Right lobe of liver (tissue), 6 donors: ENCODE measurements around the gene CLSTN2. TPM values are rescaled to one million over a fixed set of nuclear protein-coding genes. Genes with fewer than 3 reads are reported as not detected.

Experiments
- ATAC-seq, 4 donors: fragments of 200-7000 bp; cut with Tn5 transposase; one replicate each; pipeline ENCODE4 v1.9.1; 2020; ENCODE audit warnings: mild to moderate bottlenecking in 4 of 4, moderate library complexity in 4 of 4
- DNase-seq, 3 donors: peaks; one replicate each; pipeline ENCODE4 v3.0.0-alpha.2; 2020
- H3K27ac ChIP-seq, 3 donors: fragments of 200-600 bp; one replicate each; pipeline ENCODE4 v1.8.0; 2022
- H3K27me3 ChIP-seq, 2 donors: fragments of 200-600 bp; one replicate each; pipeline ENCODE4 v1.8.0; 2022
- H3K36me3 ChIP-seq, 4 donors: fragments of 200-600 bp; sonication (generic) in 1 of 4; one replicate each; pipeline versions ENCODE4 v1.5.1 to v1.8.0; 2017 to 2022; ENCODE audit warnings: control low read depth in 1 of 4
- H3K4me1 ChIP-seq, 4 donors: fragments of 200-600 bp; sonication (generic) in 1 of 4; one replicate each; pipeline versions ENCODE4 v1.5.1 to v1.8.0; 2017 to 2022; ENCODE audit warnings: control low read depth in 1 of 4
- H3K4me3 ChIP-seq, 3 donors: fragments of 200-600 bp; one replicate each; pipeline ENCODE4 v1.8.0; 2022
- H3K9me3 ChIP-seq, 4 donors: fragments of 200-600 bp; sonication (generic) in 1 of 4; one replicate each; pipeline versions ENCODE4 v1.5.1 to v1.8.0; 2017 to 2022; ENCODE audit warnings: control low read depth in 1 of 4
- POLR2A ChIP-seq: fragments of 450-650 bp; IDR thresholded peaks from one replicate; pipeline ENCODE4 v1.6.1; 2017; ENCODE audit warnings: antibody characterized with exemption, mild to moderate bottlenecking
- WGBS: methylation state at CpG from one replicate; pipeline ENCODE4 v1.1.6; 2018; ENCODE audit warnings: low coverage, low lambda C conversion rate; ENCODE audit not compliant: insufficient coverage; ENCODE audit errors: missing lambda C conversion rate; 5-methylcytosine and 5-hydroxymethylcytosine counted together
- intact Hi-C, 2 donors: fragments of 100-400 bp; cut with DNase I; formaldehyde crosslinking; loops; one replicate each; pipeline versions ENCODE4 v1.11.2 to v1.14.1; 2022
- total RNA-seq, 6 experiments: library from RNA; depleted of rRNA in 2 of 6; stranded (reverse); fragments of >200 nt in 2 of 6; fragmentation: NEBNext Ultra II Directional in 3 of 6; extraction: Animal tissue kit (Norgen Biotek cat#: 25700) in 3 of 6; gene quantifications; one replicate each; pipeline versions ENCODE4 v1.1.0 to v1.2.4, GENCODE V29; 2016 to 2023
- TF ChIP-seq, protein P1 (sequence below), 4 donors: fragments of 200-600 bp in 3 of 4; fragments of 450-650 bp in 1 of 4; IDR thresholded peaks; one replicate each; pipeline versions ENCODE4 v1.5.1 to v1.8.0; 2016 to 2022; ENCODE audit warnings: antibody characterized with exemption in 4 of 4, mild to moderate bottlenecking in 2 of 4
- donor health status: DM: no; HTN: yes; CAD: no.
- donor health status: DM: no; HTN: no; CAD: no.
- donor health status: DM: no; HTN: no; CAD: no.
- donor health status: DM: no; HTN: yes; CAD: no.
- donor health status: DM: no; HTN: yes; CAD: no.

CLSTN2 gene
- total RNA-seq, 6 experiments from 2014 or later = 1.0 to 3.3 (median 2.0) TPM

DNA sequence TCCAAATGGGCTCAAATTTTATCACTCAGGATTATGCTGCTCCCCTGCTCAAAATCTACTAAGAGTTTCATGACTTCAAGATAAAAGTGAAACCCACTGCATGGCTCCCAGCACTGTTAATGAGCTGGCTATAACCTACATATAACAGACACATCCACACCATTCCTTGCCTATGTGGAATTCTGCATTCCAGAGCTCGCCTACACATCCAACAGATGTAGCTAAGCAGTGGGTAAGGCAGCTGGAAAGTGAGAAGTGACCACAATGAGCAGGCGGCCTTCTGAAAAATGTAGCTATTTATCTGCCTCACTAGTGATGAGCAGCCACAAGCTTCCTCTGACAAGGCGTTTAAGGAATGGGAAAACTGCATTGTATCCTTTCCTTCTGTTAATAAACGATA lies 650.8 kb downstream of the CLSTN2 start:
- WGBS = 55% methylated on average over 3 of the region's 4 CpGs
- no peaks in the 10 kb centered on the region for H3K27me3 ChIP-seq

DNA sequence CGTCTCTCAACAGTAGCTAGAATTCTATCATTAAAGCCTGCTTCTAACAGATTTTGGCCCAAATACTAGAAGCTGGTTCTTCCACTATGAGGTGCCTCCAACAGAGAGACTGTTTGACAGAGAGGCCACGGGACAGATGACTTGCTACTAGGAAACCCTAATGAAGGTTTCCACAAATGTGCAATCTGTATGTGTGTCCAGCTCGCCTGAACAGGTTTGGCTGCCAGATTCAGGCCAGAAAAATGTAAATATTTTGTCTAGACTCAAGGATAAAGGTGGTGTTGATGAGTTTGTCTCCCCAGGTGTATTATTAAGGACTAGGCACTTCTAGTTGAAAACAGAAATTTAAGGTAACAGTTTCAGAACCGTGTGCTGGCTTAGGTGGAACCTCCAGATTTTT lies 651.3 kb downstream of the CLSTN2 start:
- no peak for ATAC-seq
- intact Hi-C loops = no loop called here

More for the DNA sequence above, 650.8 kb downstream of the CLSTN2 start:
- no peak overlapping the region for H3K27ac ChIP-seq
- ATAC-seq (no peak), DNase-seq (no peak)
- H3K4me3 ChIP-seq = no peak overlapping the region
- H3K36me3 ChIP-seq = no peaks in the 10 kb centered on the region
- no peaks in the 10 kb centered on the region for H3K4me1 ChIP-seq
- intact Hi-C loops = no loop called here
- no peaks in the 10 kb centered on the region for H3K9me3 ChIP-seq
- TF ChIP-seq POLR2A = no peak
- TF ChIP-seq, protein P1, sequence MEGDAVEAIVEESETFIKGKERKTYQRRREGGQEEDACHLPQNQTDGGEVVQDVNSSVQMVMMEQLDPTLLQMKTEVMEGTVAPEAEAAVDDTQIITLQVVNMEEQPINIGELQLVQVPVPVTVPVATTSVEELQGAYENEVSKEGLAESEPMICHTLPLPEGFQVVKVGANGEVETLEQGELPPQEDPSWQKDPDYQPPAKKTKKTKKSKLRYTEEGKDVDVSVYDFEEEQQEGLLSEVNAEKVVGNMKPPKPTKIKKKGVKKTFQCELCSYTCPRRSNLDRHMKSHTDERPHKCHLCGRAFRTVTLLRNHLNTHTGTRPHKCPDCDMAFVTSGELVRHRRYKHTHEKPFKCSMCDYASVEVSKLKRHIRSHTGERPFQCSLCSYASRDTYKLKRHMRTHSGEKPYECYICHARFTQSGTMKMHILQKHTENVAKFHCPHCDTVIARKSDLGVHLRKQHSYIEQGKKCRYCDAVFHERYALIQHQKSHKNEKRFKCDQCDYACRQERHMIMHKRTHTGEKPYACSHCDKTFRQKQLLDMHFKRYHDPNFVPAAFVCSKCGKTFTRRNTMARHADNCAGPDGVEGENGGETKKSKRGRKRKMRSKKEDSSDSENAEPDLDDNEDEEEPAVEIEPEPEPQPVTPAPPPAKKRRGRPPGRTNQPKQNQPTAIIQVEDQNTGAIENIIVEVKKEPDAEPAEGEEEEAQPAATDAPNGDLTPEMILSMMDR (IDR thresholded peaks at IDR 0.05) = no peak

DNA sequence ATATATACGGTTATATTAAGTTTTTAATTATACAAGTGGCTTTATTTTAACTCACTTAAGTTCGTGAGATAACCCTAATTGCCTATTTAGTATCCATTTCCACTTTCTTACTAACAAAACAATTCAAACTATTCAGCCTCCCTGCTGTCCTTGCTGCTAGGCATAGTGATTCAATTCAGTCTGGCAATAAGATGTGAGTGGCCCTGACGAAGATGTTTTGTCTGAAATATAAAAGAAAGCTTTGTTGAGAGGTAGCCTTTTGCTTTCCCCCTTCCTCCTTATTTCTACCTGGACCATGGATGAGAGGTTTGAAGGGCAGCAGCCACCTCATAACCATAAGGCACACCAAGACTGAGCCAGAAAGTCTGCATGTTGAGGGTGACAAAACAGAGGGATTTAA lies 653.6 kb downstream of the CLSTN2 start:
- no peaks in the 10 kb centered on the region for H3K27me3 ChIP-seq
- H3K4me3 ChIP-seq = no peak overlapping the region
- no peaks in the 10 kb centered on the region for H3K9me3 ChIP-seq
- no peaks in the 10 kb centered on the region for H3K36me3 ChIP-seq
- no peaks in the 10 kb centered on the region for H3K4me1 ChIP-seq
- intact Hi-C loops = no loop called here
- ATAC-seq = no peak
- WGBS = 39% methylated on average over 3 of the region's 3 CpGs
- no peak for DNase-seq
- TF ChIP-seq, protein P1 (IDR thresholded peaks at IDR 0.05) = no peak
- no peak for TF ChIP-seq POLR2A
- no peak overlapping the region for H3K27ac ChIP-seq

More for the DNA sequence above, 651.3 kb downstream of the CLSTN2 start:
- H3K4me3 ChIP-seq = no peak overlapping the region
- no peaks in the 10 kb centered on the region for H3K9me3 ChIP-seq
- no peak for DNase-seq
- TF ChIP-seq, protein P1 (IDR thresholded peaks at IDR 0.05) = no peak
- no peak for TF ChIP-seq POLR2A
- no peak overlapping the region for H3K27ac ChIP-seq
- WGBS = 67% methylated on average over 4 of the region's 4 CpGs
- H3K27me3 ChIP-seq = no peaks in the 10 kb centered on the region
- H3K4me1 ChIP-seq = no peaks in the 10 kb centered on the region
- no peaks in the 10 kb centered on the region for H3K36me3 ChIP-seq

GRCh38 chr3:140593766-140594165 lies 658.8 kb downstream of the CLSTN2 start:
- no peak for TF ChIP-seq POLR2A
- TF ChIP-seq, protein P1 (IDR thresholded peaks at IDR 0.05) = no peak
- ATAC-seq = no peak
- intact Hi-C loops = no loop called here
- H3K36me3 ChIP-seq = no peaks in the 10 kb centered on the region
- no peak overlapping the region for H3K4me3 ChIP-seq
- H3K9me3 ChIP-seq = no peaks in the 10 kb centered on the region
- 70% methylated on average over 3 of the region's 3 CpGs for WGBS
- no peak for DNase-seq
- no peaks in the 10 kb centered on the region for H3K27me3 ChIP-seq
- H3K27ac ChIP-seq = no peak overlapping the region
- no peaks in the 10 kb centered on the region for H3K4me1 ChIP-seq

- intact Hi-C loops = no loop called here
- no peak for TF ChIP-seq POLR2A
- TF ChIP-seq, protein P1 (IDR thresholded peaks at IDR 0.05) = no peak
- Histone ChIP-seq H3K36me3 (no peaks in the 10 kb centered on the region), H3K4me3 (no peak overlapping the region), H3K9me3 (no peaks in the 10 kb centered on the region), H3K27ac (no peak overlapping the region), H3K27me3 (no peaks in the 10 kb centered on the region), H3K4me1 (no peaks in the 10 kb centered on the region)
- DNase-seq = no peak
- ATAC-seq = peak in 2 of 4 donors; percentile 44 to 51
- 34% methylated on average over 2 of the region's 2 CpGs for WGBS
Observed at GRCh38 chr3:140595295-140595694, 660.3 kb downstream of the CLSTN2 start.
